ENCODE measurements around the gene USP17L22.
"Not testable (repeated sequence)": the region's sequence is repeated elsewhere in the genome, so short reads cannot be mapped to it uniquely, and the experiment has no call there.

- TF ChIP-seq CTCF (IDR thresholded peaks at IDR 0.05; ENCODE audit: low read length); EZH2phosphoT487 (IDR thresholded peaks at IDR 0.05; ENCODE audit: low read length); EZH2 (optimal IDR thresholded peaks at IDR 0.05; ENCODE audit: low read depth, low read length): not testable (repeated sequence)
Observed at GRCh38 chr4:9257824-9258223, 9.6 kb upstream of the USP17L22 start, which contains the start of gene USP17L20.

All from MM.1S (cell line).